ENCODE data around the gene AK9. TPM values are rescaled to one million over a fixed set of nuclear protein-coding genes. Genes with fewer than 3 reads are reported as not detected.

Gene AK9
- polyA plus RNA-seq, 1 donor from 2014 or later: 27.7 TPM

DNA sequence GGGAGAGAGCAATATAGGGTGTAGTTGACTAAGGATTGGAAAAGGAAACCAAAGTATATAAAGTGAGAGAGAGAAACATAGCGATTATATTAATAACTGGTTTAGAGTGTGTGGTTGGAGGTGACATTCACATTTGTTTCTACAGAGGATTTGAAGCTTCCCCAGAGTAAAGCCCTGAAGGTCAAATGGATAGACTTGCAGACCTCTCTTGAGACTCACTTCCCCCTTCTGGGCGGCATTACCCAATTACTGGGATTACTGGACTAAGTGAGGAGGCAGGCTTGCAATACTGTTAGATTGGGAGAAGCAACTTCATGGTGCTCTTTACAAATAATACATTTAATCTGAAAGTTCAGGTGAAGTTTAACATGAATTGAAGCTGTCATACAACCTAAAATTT, 10.8 kb upstream of the AK9 start:
- no peaks in the 10 kb centered on the region for H4K20me1 ChIP-seq (ENCODE audit: insufficient read depth)
- H3F3A ChIP-seq (ENCODE audit: insufficient read depth, low read length, poor library complexity, severe bottlenecking): no peaks in the 10 kb centered on the region
- no peak overlapping the region for H3K4me2 ChIP-seq (ENCODE audit: low read length)
- TF ChIP-seq MXI1 (conservative IDR thresholded peaks at IDR 0.05; ENCODE audit: poor library complexity, severe bottlenecking) (no peak), SMC3 (conservative IDR thresholded peaks at IDR 0.05; ENCODE audit: poor library complexity) (no peak), RAD21 (conservative IDR thresholded peaks at IDR 0.05) (no peak), EZH2 (IDR thresholded peaks at IDR 0.05; ENCODE audit: borderline replicate concordance, insufficient read depth, low read length, poor library complexity, severe bottlenecking) (no peak)
- TF ChIP-seq, protein P1, sequence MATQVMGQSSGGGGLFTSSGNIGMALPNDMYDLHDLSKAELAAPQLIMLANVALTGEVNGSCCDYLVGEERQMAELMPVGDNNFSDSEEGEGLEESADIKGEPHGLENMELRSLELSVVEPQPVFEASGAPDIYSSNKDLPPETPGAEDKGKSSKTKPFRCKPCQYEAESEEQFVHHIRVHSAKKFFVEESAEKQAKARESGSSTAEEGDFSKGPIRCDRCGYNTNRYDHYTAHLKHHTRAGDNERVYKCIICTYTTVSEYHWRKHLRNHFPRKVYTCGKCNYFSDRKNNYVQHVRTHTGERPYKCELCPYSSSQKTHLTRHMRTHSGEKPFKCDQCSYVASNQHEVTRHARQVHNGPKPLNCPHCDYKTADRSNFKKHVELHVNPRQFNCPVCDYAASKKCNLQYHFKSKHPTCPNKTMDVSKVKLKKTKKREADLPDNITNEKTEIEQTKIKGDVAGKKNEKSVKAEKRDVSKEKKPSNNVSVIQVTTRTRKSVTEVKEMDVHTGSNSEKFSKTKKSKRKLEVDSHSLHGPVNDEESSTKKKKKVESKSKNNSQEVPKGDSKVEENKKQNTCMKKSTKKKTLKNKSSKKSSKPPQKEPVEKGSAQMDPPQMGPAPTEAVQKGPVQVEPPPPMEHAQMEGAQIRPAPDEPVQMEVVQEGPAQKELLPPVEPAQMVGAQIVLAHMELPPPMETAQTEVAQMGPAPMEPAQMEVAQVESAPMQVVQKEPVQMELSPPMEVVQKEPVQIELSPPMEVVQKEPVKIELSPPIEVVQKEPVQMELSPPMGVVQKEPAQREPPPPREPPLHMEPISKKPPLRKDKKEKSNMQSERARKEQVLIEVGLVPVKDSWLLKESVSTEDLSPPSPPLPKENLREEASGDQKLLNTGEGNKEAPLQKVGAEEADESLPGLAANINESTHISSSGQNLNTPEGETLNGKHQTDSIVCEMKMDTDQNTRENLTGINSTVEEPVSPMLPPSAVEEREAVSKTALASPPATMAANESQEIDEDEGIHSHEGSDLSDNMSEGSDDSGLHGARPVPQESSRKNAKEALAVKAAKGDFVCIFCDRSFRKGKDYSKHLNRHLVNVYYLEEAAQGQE (IDR thresholded peaks at IDR 0.05; ENCODE audit: borderline replicate concordance): no peak
- H3K27me3 ChIP-seq (ENCODE audit: insufficient read depth, low read depth, low read length): no peaks in the 10 kb centered on the region
- H2AFZ ChIP-seq (ENCODE audit: low read depth, low read length): no peak overlapping the region
- no peak overlapping the region for H3K9ac ChIP-seq (ENCODE audit: low read length)
- H3K36me3 ChIP-seq (ENCODE audit: insufficient read depth, low read length): no peaks in the 10 kb centered on the region
- H3K9me2 ChIP-seq (ENCODE audit: insufficient read depth, low read length): no peaks in the 10 kb centered on the region
- H3K4me3 ChIP-seq (ENCODE audit: low read length): no peak overlapping the region
- no peaks in the 10 kb centered on the region for H3K79me2 ChIP-seq (replicated peaks; ENCODE audit: insufficient read depth, low read length)
- no peak overlapping the region for H3K27ac ChIP-seq (ENCODE audit: low read length)
- H3K9me3 ChIP-seq (ENCODE audit: low read length): no peaks in the 10 kb centered on the region

DNA sequence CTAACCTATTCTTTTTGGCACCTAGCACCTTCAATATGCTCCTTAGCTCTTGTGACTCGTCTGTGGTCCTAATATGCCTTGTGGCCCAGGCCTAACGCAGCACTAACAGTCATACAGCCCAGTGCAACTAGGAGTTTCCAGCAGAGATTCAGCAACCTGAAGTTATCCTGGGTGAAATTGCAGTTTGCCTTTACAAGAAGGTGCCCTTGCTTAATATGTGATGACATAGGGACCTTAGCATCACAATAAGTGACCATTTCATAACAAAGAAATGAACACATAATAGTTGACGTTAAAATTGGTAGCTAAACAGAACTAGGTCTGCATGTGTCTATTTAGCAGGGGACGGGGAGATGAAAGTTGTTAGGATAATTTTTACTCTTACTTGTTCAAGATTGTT, 10.2 kb upstream of the AK9 start:
- no peaks in the 10 kb centered on the region for H3K9me3 ChIP-seq (ENCODE audit: low read length)
- H3K79me2 ChIP-seq (replicated peaks; ENCODE audit: insufficient read depth, low read length): no peaks in the 10 kb centered on the region
- peaks cover 2% of the 10 kb centered on the region for H3K36me3 ChIP-seq (ENCODE audit: insufficient read depth, low read length)
- no peak overlapping the region for H3K9ac ChIP-seq (ENCODE audit: low read length)
- H3K9me2 ChIP-seq (ENCODE audit: insufficient read depth, low read length): no peaks in the 10 kb centered on the region
- H3K27ac ChIP-seq (ENCODE audit: low read length): no peak overlapping the region
- H3K27me3 ChIP-seq (ENCODE audit: insufficient read depth, low read depth, low read length): no peaks in the 10 kb centered on the region
- H3K4me3 ChIP-seq (ENCODE audit: low read length): no peak overlapping the region
- TF ChIP-seq TAF1 (IDR thresholded peaks at IDR 0.05; ENCODE audit: low read depth): no peak
- no peak for TF ChIP-seq MXI1 (conservative IDR thresholded peaks at IDR 0.05; ENCODE audit: poor library complexity, severe bottlenecking)
- no peak for TF ChIP-seq EP300 (conservative IDR thresholded peaks at IDR 0.05; ENCODE audit: poor library complexity, severe bottlenecking)
- TF ChIP-seq POLR2AphosphoS5 (IDR thresholded peaks at IDR 0.05): no peak
- TF ChIP-seq SMC3 (conservative IDR thresholded peaks at IDR 0.05; ENCODE audit: poor library complexity): no peak
- no peak for TF ChIP-seq RAD21 (conservative IDR thresholded peaks at IDR 0.05)
- TF ChIP-seq, protein P2, sequence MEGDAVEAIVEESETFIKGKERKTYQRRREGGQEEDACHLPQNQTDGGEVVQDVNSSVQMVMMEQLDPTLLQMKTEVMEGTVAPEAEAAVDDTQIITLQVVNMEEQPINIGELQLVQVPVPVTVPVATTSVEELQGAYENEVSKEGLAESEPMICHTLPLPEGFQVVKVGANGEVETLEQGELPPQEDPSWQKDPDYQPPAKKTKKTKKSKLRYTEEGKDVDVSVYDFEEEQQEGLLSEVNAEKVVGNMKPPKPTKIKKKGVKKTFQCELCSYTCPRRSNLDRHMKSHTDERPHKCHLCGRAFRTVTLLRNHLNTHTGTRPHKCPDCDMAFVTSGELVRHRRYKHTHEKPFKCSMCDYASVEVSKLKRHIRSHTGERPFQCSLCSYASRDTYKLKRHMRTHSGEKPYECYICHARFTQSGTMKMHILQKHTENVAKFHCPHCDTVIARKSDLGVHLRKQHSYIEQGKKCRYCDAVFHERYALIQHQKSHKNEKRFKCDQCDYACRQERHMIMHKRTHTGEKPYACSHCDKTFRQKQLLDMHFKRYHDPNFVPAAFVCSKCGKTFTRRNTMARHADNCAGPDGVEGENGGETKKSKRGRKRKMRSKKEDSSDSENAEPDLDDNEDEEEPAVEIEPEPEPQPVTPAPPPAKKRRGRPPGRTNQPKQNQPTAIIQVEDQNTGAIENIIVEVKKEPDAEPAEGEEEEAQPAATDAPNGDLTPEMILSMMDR (IDR thresholded peaks at IDR 0.05; ENCODE audit: poor library complexity, severe bottlenecking): no peak
- TF ChIP-seq, protein P1 (IDR thresholded peaks at IDR 0.05; ENCODE audit: borderline replicate concordance): no peak
- no peak for TF ChIP-seq EZH2 (IDR thresholded peaks at IDR 0.05; ENCODE audit: borderline replicate concordance, insufficient read depth, low read length, poor library complexity, severe bottlenecking)
- no peak overlapping the region for H2AFZ ChIP-seq (ENCODE audit: low read depth, low read length)
- no peaks in the 10 kb centered on the region for H3F3A ChIP-seq (ENCODE audit: insufficient read depth, low read length, poor library complexity, severe bottlenecking)
- no peak overlapping the region for H3K4me2 ChIP-seq (ENCODE audit: low read length)
- no peaks in the 10 kb centered on the region for H4K20me1 ChIP-seq (ENCODE audit: insufficient read depth)

All from neural cell (in vitro differentiated cells).